Left ventricle myocardium superior (tissue), 1 donor: Measurements from ENCODE around the gene NXPH1. TPM values are rescaled to one million over a fixed set of nuclear protein-coding genes. Genes with fewer than 3 reads are reported as not detected.
A peak's percentile ranks its signal among the peaks of the same experiment; 100 is the strongest.

Experiments used
- ATAC-seq: fragments of 200-7000 bp; cut with Tn5 transposase; one replicate; pipeline ENCODE4 v1.9.1; 2020; ENCODE audit warnings: mild to moderate bottlenecking, moderate library complexity
- DNase-seq: peaks from one replicate; pipeline ENCODE4 v3.0.0-alpha.2; 2020
- intact Hi-C: fragments of 100-400 bp; cut with micrococcal nuclease; formaldehyde crosslinking; loops from one replicate; pipeline ENCODE4 v1.11.0; 2022
- total RNA-seq: library from RNA; stranded (reverse); fragmentation: NEBNext Ultra II Directional; extraction: Animal tissue kit (Norgen Biotek cat#: 25700); gene quantifications from one replicate; pipeline ENCODE4 v1.2.1, GENCODE V29; 2021
- donor health status: DM: no; HTN: yes; CAD: no; lungs with severe emphysema.

NXPH1 gene
- total RNA-seq, 1 donor from 2014 or later = not detected

DNA sequence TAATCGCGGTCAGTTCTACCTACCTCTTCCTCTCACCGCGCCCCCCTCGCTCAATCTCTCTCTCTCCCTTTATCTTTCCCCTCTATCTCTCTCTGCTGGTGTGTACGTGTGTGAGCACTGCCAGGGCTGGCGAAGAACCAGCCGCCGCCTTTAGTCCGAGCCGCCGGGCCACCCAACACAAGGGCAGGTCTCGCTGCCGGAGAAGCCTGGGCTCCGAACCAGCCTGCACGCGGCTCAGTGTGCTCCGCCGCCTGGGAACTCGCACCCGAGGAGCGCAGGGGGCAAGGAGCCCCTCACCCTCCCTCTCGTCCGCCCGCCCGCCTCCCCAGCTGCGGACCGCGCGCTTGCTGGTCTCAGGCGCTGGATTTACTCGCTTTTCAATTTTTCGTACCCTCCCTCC is 1.7 kb downstream of the NXPH1 start:
- intact Hi-C loops = no loop called here
- ATAC-seq = no peak
- no peak for DNase-seq

DNA sequence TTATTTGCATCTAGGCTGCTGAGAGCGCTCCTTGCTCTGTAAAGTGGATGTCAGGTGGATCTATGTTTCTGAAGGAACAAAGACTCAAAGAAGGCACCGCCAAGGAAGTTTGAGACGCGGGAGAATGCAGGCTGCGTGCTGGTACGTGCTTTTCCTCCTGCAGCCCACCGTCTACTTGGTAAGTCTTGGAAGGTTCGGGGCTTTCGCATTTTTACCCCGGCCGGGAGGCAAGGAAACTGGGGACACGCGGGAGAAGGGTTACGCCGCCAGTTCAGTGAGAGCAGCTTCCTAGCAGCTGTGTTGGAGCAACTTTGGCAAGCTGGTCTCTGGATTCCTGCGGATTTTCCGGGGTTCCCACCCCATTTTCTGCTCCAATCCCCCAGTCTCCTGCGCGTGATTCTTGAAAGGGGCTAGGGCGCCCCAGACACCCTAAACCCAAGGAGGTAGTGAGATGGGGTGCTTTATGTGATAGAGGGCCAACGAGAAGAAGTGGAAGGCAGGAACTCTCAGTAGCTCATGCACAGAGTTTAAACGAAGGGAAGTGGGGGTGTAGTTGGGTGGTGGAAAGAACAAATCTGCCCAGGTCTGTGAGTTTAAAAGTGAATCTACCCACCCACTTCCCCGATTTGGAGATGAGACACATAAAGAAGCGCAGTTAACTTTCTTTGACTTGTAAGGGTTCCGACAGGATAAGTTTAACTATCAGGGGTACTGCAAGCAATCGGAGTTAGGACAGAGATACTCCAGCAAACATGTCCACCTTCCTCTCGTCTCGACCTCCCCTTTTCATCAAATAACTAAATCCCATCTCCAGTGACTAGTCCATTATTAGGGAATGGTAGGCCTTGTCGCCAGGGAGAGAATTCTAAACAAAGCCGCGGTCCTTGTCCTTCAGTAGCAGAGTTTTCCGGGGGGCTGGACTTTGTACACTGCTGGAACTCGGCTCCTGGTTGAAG is 2.5 kb downstream of the NXPH1 start:
- ATAC-seq = no peak
- no peak for DNase-seq
- intact Hi-C loops = no loop called here

DNA sequence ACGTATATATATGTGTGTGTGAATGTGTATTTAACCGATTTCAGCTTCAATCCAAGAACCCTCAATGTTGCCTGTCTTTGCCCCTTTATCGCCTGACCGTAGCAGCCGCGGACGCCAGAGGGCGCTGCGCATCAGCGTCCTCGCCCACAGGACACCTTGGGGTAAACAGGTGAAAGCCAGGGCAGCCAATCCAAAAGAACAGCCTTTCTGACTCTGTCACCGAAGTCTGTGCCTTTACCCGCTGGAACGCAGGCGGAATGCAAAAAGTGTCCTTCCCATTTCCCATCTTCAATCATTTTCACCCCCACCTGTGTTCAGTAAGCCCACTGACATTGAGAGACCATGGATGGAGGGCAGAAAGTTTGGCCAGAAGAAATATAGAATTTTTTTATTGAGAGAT is 3.6 kb downstream of the NXPH1 start:
- intact Hi-C loops = no loop called here
- no peak for ATAC-seq
- DNase-seq = no peak

DNA sequence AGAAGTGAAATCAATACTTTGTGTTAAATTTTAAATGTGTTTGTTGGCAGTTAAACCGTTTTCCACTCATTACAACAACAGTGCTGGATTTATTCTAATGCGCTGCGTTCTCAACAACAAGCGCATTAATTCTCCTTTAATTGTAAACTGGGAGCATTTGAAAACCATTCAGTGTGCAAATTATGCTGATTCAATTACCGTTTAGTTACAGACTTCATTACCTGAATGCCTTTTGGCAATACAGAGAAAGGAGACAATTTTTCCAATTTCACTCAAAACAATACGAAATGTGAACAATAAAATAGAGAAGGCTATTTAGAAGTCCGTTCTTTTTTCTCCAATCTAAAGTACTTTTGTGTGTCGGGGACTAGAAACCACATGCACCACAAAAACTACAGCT is 4.2 kb downstream of the NXPH1 start:
- intact Hi-C loops = no loop called here
- DNase-seq = no peak
- ATAC-seq = no peak

DNA sequence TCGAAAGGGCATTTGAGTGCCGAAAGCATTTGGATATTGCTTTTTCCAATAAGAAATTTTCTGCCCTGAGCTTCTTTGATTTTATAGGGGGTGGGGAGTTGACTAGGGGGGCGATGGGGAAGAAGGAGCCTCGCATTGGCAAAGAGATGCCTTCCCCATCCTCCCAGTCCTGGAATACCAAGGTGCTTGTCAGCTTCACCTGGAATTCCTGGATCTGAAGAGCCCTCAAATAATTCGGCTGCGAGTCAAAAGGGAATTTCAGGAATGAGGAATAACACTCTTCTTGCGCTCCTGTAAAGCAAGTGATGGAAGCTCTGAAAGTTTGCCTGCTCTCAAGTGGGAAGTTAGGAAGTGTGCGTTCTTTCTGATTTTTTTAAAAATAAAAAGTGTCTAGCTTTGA is 7.3 kb downstream of the NXPH1 start:
- intact Hi-C loops = no loop called here
- no peak for ATAC-seq
- no peak for DNase-seq

DNA sequence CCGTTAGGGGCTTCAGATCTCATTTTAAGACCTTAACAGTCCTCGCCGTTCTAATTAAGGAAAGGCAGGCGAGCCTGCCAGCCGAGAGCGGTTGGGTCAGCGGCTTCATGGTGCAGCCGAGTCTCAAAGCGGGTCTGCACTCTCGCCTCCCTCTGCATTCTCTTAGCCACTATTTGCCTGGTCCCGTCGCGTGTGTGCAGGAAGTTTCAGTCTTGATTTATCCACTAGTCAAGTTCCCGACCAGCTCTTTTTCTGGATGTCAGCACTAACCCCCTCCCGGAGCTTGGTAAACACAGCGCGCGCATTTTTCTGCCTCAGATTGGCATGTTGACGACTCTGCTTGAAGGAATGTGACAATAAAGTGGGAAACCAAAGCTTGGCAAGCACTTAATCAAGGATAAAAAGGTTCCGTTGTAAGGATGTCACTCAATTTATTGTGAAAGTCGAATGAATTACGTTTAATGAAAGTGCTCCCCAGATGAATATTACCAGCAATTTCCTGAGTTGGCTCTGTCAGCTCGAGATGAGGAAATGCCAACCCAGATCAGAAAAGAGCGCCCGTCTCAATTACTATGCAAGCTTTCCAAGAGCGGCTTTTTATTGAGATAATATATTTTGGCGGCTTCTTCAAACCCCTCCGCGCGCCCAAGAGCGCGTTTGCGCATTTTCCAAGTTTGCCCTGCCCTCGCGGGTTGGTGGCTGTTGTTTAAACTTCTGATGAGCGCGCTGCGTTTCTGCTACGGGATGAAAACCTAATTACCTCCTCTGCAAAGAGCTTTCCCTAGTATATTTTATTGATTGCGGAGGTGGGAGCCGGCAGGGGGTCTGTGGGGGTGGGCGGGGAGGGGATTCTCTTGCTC is 7.9 kb downstream of the NXPH1 start:
- DNase-seq (no peak), ATAC-seq (no peak)
- intact Hi-C loops = no loop called here

DNA sequence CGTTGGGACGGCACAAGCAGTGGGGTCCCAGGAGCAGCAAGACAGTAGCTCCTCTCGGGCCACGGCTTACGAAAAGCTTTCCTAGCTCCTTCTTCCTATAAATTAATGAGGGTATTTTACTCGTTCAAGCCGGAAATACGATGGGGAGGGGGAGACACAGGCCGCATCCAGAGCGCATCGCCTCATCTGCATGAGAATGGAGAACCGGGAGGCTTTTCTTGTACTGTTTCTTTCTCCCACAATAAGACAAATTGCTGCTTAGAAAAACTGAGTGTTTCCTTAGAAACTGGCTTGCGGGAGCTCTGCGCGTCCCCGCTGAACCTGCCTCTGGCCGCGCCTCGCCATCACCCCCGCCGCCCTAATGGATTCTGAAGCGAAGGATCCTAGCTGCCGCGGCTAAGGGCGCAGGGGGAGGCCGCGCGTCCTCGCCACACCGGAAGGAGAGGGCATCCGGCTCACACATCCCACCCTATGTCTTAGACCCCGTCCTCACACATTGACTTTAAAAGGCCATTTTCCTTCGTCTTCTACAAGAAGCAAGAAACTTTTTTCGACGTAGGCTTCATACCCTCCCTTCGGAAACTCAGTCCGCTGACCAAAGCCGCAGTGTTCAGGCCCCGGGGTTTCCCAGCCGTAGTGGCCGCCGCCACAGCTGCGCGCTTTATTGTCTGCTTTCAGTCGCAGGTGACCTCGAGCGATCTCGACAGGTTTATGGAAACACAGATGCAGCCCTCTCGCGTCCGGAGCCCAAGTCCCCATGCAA is 8.8 kb downstream of the NXPH1 start:
- ATAC-seq (no peak), DNase-seq (no peak)
- intact Hi-C loops = no loop called here

DNA sequence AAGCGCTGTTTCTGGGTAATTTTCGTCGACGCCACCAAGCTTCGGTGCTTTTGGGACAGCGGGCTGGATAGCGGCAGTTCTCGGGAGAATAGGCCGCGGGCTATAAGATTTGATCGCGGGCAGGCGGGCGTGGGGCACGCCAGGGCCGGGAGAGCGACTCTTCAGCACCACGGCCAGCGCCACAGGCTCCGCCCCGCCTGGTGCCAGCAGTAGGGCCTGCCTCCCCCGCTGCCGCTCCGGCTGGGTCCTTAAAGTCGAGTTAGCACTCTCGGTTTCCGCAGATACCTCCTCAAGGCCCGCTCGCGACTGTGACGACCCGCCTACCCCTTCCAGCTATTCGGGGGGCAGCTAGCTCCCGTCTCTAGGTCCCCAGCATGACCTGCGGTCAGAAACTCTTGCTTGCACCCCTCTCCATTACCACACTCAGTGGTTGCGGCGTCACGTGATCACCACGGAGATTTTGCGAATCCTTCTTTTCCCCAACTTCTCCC is 9.4 kb downstream of the NXPH1 start:
- DNase-seq (peak; percentile 73), ATAC-seq (peak; percentile 86)
- intact Hi-C loops = no loop called here

DNA sequence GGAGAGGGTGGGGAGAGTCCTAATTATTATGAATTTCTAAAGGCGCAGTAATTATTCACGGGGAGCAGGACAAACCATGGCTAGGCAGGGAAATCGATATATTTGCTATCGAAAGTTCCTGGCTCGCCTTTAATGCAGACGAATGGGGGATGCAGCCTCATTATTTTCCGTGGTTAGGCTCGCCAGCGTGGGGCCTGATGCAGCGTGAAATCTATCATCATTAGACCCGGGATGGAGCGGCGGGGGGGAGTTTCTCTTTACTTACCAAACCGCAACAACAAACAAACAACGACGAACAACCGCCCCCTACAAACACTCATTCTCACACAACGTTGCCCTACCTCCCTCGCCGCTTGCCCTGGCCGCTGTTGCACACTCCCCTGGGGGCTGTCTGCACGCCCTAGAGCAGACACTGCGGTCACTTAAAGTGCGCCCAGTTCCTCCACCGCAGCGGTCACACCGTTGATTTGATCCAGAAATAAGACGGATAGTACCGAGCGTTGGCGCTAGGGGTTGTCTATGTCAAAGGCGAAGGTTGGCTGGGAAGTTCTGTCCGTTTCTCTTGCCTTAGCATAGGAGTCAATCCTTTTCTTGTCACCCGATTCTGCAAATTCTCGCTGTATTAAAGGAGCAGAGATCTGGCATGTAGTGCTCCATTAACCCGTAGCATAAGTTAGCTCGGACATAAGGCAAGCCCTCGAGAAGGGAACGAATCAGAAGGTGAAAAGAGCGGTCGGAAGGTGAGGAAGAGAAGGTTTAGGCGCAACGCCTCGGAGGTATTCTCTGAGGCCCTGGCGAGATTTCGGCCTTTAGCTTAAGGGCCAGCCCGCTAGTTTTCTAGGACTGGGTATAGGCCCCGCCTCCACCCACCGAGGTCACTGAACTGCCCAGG is 10.4 kb downstream of the NXPH1 start:
- ATAC-seq (no peak), DNase-seq (no peak)
- intact Hi-C loops = no loop called here

DNA sequence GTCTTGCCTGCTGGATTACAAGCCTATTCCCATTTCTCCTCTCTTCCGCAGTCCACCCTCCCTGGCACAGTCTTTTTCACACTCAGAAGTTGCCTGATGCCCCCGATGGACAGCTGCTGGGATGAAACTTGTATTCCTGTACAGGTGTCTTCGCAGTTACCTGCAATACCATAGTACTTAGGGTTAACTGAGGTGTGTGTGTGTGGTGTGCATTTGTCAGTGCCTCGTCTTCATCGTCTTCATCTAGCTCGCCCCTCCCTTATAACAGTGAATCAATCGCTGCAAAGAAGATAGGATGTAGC is 11.0 kb downstream of the NXPH1 start:
- DNase-seq = no peak
- ATAC-seq = no peak
- intact Hi-C loops = no loop called here

DNA sequence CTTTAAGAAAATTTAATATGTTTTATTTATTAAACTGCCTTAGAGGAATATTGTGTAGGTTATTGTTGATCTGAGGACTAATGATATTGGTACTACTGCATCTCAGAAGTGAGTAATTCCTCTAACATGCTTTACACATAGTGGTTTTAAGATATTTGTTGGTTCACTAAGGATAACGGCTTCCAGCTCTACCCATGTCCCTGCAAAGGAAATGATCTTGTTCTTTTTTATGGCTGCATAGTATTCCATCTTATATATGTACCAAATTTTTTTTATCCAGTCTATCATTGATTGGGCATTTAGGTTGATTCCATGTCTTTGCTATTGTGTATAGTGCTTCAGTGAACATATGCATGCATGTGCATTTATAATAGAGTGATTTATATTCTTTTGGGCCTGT is 20.1 kb downstream of the NXPH1 start:
- intact Hi-C loops = no loop called here
- DNase-seq (no peak), ATAC-seq (no peak)

DNA sequence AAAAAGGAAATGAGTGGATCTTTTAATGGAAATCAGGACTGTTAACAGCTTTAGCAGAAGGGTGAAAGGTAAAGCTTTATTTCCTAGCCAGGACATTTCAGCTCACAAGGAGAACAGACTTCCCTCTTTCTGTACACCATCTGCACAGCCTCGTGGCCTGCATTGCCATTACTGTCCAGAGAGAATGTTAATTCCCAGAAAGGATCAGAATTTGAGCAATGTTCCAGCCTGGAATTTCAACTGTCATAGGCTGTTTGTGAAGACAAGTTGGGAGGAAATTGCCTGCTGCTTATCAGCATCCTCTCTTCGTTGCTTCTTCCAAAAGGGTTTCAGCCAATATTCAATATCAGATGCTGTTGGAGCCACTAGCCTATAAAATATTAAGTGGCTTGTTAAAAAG is 22.0 kb downstream of the NXPH1 start:
- DNase-seq = no peak
- ATAC-seq = no peak
- intact Hi-C loops = no loop called here

DNA sequence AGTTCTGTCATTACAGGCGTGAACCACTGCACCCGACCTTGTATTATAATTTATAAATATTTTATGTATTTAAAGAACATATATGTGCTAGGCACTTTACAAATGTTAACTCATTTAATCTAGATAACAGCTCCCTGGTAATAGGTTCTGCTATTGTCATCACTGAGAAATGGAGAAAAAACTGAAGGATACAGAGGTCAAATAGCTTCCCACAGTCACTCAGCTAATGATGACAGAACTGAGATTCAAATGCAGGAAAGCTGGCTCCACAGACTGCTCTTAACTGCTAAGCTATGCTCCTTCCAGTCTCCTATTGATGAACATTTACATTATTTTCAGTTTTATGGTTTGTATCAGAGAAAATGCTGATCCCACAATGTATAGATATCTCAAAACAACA is 28.9 kb downstream of the NXPH1 start:
- intact Hi-C loops = no loop called here
- no peak for DNase-seq
- ATAC-seq = no peak

DNA sequence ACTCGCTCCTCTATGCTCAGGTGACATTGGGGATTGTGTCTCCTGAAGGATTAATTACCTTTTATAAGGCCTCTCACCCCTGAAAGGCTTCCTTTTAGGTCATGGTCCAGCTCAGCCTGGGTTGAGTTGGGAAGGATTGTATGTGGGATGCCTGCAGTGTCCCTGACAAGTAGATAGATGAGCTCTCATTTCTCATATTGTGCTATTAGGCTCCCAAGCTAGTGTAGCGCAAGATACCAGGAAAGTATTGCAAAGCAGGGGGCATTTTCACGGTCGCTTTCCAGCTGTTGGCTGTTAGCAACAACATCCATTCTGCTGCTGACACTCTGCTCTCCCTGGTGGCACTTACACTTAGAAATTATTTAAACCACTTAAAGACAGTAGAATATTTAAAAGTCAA is 31.9 kb downstream of the NXPH1 start:
- no peak for DNase-seq
- intact Hi-C loops = no loop called here
- ATAC-seq = no peak

DNA sequence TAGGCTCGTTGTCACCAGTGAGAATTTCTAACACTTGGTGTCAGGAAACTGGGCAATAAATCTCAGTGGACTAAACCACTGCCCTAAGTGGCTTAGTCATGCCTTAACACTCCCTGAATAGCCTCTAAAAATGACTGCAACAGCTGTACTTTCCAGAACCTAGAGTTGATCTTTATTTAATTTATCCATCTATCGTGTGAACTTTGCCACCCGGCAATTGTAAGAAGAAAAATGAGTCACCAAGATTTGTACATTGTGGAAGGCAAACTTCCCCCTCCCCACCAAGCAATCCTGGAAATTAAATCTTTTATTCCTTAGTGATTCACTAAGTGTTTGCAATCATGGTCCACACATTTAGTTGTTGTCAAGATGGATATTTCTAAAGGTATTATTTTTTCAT is 47.1 kb downstream of the NXPH1 start:
- ATAC-seq (no peak), DNase-seq (no peak)
- intact Hi-C loops = no loop called here

DNA sequence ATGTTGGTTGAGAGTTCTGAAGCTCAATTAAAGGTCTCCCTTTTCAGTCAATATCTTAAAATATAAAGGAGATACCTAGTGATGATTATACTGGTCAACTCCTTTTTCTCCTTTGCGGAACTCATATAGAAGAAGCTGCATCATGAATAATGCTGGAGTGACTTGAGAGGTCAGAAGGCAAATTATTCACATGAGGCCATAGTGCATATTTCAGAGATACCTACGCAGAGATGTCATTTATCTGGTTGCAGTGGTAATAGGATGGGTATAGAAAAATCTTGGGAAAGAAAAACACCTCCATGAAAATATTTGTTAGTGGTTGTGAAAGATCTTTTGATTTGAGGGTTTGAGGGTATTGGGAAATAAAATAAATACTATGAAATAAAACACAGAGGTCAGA is 47.7 kb downstream of the NXPH1 start:
- intact Hi-C loops = no loop called here
- ATAC-seq = no peak

DNA sequence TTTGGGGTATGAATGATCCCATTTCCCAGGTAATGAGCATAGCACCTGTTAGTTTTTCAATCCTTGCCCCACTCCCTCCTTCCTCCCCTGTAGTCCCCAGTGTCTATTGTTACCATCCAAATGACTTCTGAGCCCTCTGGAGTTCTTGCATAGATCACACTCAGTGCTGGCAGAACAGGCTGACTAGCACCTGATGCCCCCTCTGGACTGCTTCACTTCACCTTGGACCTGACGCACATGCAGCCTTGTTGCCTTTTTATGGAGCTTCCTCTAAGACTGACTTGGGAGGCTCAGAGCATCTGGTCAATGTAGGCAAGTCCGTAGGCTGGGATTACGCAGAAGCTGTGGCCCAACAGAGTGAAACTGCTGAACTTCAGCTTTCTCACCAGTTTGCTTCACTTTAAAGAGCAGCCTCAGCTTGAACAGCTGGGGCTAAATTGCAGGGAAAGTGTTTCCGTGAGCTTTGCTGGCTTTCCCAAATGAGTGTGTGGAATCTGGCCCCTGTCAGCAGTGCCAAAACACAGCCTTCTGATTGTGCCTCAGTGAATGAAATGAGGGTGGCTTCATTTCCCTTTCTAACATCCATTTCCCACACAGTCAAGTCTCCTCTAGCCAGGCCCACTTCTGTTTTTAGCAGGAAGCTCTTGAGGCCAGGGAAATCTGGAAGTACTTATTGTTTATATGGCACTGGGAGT is 48.5 kb downstream of the NXPH1 start:
- DNase-seq (no peak), ATAC-seq (peak; percentile 35)
- intact Hi-C loops = no loop called here

More for the DNA sequence above, 47.7 kb downstream of the NXPH1 start:
- DNase-seq = no peak

DNA sequence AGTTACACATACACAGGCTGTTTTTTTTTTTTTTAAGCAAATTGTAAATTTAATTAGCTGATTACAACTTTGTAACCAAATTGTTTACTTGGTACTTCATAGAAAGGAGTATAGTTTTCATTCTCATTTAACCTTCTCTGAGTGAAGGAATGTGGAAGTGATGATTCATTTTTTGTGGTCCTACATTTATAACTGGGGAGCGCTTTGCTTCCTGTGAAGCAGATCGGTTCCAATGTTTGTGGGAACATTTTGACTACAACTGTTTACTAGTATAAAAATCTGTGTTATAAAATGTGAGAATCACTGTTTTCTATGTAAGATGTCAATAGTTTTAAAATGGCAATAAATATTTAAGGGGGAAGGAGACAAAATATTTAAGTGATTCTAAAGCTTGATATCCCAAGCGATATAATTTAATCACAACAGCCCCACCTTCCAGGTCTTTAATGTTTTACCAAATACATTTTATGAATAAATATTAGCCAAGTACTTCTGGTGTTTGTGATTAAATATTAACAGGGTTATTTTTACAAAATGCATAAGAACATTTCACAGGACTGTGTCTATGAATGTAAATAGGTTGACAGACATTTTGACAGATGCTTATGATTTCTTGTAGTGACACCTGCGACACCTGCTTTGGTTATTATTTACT is 57.1 kb downstream of the NXPH1 start:
- intact Hi-C loops = no loop called here
- ATAC-seq (no peak), DNase-seq (no peak)
